Calu3 (cell line): ENCODE results near the gene UBR2. TPM values are rescaled to one million over a fixed set of nuclear protein-coding genes. Genes with fewer than 3 reads are reported as not detected.

Experiments used
- BruUV-seq: library from RNA; stranded (reverse); fragments of 400-500 nt; replicated peaks from 2 replicates; lab custom pipeline; 2021; lab: Mats Ljungman, UMichigan
- CTCF ChIA-PET: fragments of 300-600 bp; sonication (Branson Sonifier 250); formaldehyde crosslinking; loops from one replicate; lab custom pipeline; 2022; ENCODE audit warnings: antibody characterized with exemption; lab: Charles Lee
- DNase-seq: peaks from one replicate; pipeline ENCODE4 v3.0.0; 2022
- H3K27ac Mint-ChIP-seq: one replicate; pipeline ENCODE4 v1.8.0; 2022; ENCODE audit warnings: mixed read lengths; ENCODE audit not compliant: unreplicated experiment
- H3K27me3 Mint-ChIP-seq: one replicate; pipeline ENCODE4 v1.8.0; 2022; ENCODE audit warnings: mixed read lengths; ENCODE audit not compliant: unreplicated experiment
- H3K36me3 Mint-ChIP-seq: one replicate; pipeline ENCODE4 v1.8.0; 2022; ENCODE audit warnings: mild to moderate bottlenecking, moderate library complexity, mixed read lengths; ENCODE audit not compliant: insufficient read depth, unreplicated experiment
- H3K4me1 Mint-ChIP-seq: one replicate; pipeline ENCODE4 v1.8.0; 2022; ENCODE audit warnings: mild to moderate bottlenecking, low read depth, mixed read lengths; ENCODE audit not compliant: unreplicated experiment
- H3K4me3 Mint-ChIP-seq: one replicate; pipeline ENCODE4 v1.8.0; 2022; ENCODE audit warnings: mild to moderate bottlenecking, low read depth, moderate library complexity, mixed read lengths; ENCODE audit not compliant: unreplicated experiment
- H3K9me3 Mint-ChIP-seq: one replicate; pipeline ENCODE4 v1.8.0; 2022; ENCODE audit warnings: low read depth, mixed read lengths; ENCODE audit not compliant: unreplicated experiment
- intact Hi-C: fragments of 100-400 bp; cut with micrococcal nuclease; formaldehyde crosslinking; loops from one replicate; pipeline ENCODE4 v1.10.0; 2022; ENCODE audit not compliant: unreplicated experiment
- total RNA-seq: library from RNA; stranded (reverse); gene quantifications from 2 replicates; pipeline ENCODE4 v1.2.3, GENCODE V29; 2022
- TF ChIP-seq, protein P1 (sequence below): fragments of 200-600 bp; IDR thresholded peaks from one replicate; pipeline ENCODE4 v1.8.0; 2022; ENCODE audit warnings: antibody characterized with exemption; ENCODE audit not compliant: unreplicated experiment

UBR2 gene
- total RNA-seq, 1 experiment from 2014 or later: 32.4 TPM

DNA sequence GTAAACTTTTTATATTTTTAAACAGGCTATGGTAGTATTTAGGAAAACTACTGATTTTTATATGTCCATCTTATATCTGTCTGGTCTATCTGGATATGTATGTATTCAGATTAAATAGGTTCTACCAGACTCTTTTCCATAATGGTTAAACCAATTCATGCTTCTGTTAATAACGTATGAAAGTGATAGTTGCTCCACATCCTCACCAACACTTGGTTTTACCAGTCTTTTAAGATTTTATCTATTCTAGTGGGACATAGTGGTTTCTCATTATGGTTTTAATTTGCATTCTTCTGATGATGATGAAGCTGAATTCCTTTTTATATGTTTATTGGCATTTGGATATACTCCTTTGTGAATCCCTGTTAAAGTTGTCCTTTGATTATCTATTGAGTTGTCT, 56.1 kb downstream of the UBR2 start:
- H3K4me3 Mint-ChIP-seq: no peak overlapping the region
- peaks cover 30% of the 10 kb centered on the region for H3K36me3 Mint-ChIP-seq
- DNase-seq: no peak
- no peak overlapping the region for H3K27ac Mint-ChIP-seq
- H3K9me3 Mint-ChIP-seq: no peaks in the 10 kb centered on the region
- no peaks in the 10 kb centered on the region for H3K27me3 Mint-ChIP-seq
- no TSS peak for BruUV-seq
- intact Hi-C loops: no loop called here
- TF ChIP-seq, protein P1, sequence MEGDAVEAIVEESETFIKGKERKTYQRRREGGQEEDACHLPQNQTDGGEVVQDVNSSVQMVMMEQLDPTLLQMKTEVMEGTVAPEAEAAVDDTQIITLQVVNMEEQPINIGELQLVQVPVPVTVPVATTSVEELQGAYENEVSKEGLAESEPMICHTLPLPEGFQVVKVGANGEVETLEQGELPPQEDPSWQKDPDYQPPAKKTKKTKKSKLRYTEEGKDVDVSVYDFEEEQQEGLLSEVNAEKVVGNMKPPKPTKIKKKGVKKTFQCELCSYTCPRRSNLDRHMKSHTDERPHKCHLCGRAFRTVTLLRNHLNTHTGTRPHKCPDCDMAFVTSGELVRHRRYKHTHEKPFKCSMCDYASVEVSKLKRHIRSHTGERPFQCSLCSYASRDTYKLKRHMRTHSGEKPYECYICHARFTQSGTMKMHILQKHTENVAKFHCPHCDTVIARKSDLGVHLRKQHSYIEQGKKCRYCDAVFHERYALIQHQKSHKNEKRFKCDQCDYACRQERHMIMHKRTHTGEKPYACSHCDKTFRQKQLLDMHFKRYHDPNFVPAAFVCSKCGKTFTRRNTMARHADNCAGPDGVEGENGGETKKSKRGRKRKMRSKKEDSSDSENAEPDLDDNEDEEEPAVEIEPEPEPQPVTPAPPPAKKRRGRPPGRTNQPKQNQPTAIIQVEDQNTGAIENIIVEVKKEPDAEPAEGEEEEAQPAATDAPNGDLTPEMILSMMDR: no peak
- CTCF ChIA-PET: interaction anchor here (0.5 to 0.7 kb wide), 2 partner anchors 167 to 526 kb away, joined by 3 to 5 read pairs; no protein-coding TSS in a partner anchor
- no peaks in the 10 kb centered on the region for H3K4me1 Mint-ChIP-seq

- H3K9me3 Mint-ChIP-seq: no peaks in the 10 kb centered on the region
- H3K27ac Mint-ChIP-seq: no peak overlapping the region
- CTCF ChIA-PET: no interaction called here
- H3K4me1 Mint-ChIP-seq: peaks cover 21% of the 10 kb centered on the region
- H3K27me3 Mint-ChIP-seq: no peaks in the 10 kb centered on the region
- peaks cover 29% of the 10 kb centered on the region for H3K36me3 Mint-ChIP-seq
- DNase-seq: no peak
- no peak overlapping the region for H3K4me3 Mint-ChIP-seq
- intact Hi-C loops: no loop called here
- no TSS peak for BruUV-seq
- TF ChIP-seq, protein P1: no peak
These were observed 60.8 kb downstream of the UBR2 start for GRCh38 chr6:42624601-42625000.

GRCh38 chr6:42627044-42627443, 63.2 kb downstream of the UBR2 start:
- no peak overlapping the region for H3K4me3 Mint-ChIP-seq
- peaks cover 15% of the 10 kb centered on the region for H3K36me3 Mint-ChIP-seq
- TF ChIP-seq, protein P1: no peak
- H3K27me3 Mint-ChIP-seq: no peaks in the 10 kb centered on the region
- H3K4me1 Mint-ChIP-seq: peaks cover 21% of the 10 kb centered on the region
- CTCF ChIA-PET: no interaction called here
- H3K9me3 Mint-ChIP-seq: no peaks in the 10 kb centered on the region
- no peak for DNase-seq
- no TSS peak for BruUV-seq
- H3K27ac Mint-ChIP-seq: peak overlapping the region; percentile 16
- intact Hi-C loops: no loop called here

DNA sequence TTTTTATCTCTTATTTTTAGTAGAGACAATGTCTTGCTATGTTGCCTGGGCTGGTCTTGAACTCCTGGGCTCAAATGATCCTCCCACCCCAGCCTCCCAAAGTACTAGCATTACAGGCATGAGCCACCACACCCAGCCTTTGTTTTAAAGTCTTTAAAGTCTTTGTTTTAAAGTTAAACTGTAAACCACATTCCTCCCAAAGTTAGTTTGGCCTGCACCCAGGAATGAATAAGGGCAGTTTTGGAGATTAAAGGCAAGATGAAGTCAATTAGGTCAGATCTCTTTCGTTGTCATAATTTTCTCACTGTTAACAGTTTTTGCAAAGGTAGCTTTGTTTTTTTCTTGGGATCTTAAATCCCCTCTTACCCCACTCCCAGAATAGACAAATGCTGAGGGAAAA, 63.8 kb downstream of the UBR2 start:
- Mint-ChIP-seq H3K36me3 (peaks cover 15% of the 10 kb centered on the region), H3K4me1 (peaks cover 21% of the 10 kb centered on the region), H3K27ac (no peak overlapping the region), H3K27me3 (no peaks in the 10 kb centered on the region), H3K4me3 (no peak overlapping the region), H3K9me3 (no peaks in the 10 kb centered on the region)
- peak; percentile 12 for DNase-seq
- CTCF ChIA-PET: no interaction called here
- intact Hi-C loops: no loop called here
- BruUV-seq: no TSS peak
- TF ChIP-seq, protein P1: no peak
